Measurements from ENCODE around the gene YWHAH. TPM values are rescaled to one million over a fixed set of nuclear protein-coding genes. Genes with fewer than 3 reads are reported as not detected.

The YWHAH gene
- total RNA-seq, 1 donor from 2014 or later: 111 TPM

- no peak for DNase-seq (ENCODE audit: low read depth in 2 of 2)
Observed at GRCh38 chr22:31950226-31950625, 5.9 kb downstream of the YWHAH start.

- no peak for DNase-seq (ENCODE audit: low read depth in 2 of 2)
Observed at GRCh38 chr22:31951194-31952093, 7.1 kb downstream of the YWHAH start.

GRCh38 chr22:31952094-31952401 lies 7.7 kb downstream of the YWHAH start:
- DNase-seq (ENCODE audit: low read depth in 2 of 2): no peak

GRCh38 chr22:31952472-31952871 lies 8.1 kb downstream of the YWHAH start:
- peak; percentile 73 to 90 for DNase-seq (ENCODE audit: low read depth in 2 of 2)

- no peak for DNase-seq (ENCODE audit: low read depth in 2 of 2)
Observed at GRCh38 chr22:31953261-31953660, 8.9 kb downstream of the YWHAH start.

GRCh38 chr22:31954535-31955523 lies 10.5 kb downstream of the YWHAH start:
- peak in 1 of 2 donors; percentile 21 for DNase-seq (ENCODE audit: low read depth in 2 of 2)

GRCh38 chr22:31956360-31956759 lies 12.0 kb downstream of the YWHAH start:
- no peak for DNase-seq (ENCODE audit: low read depth in 2 of 2)

GRCh38 chr22:31957970-31958594 lies 13.7 kb downstream of the YWHAH start:
- no peak for DNase-seq (ENCODE audit: low read depth in 2 of 2)

- DNase-seq (ENCODE audit: low read depth in 2 of 2): no peak
Observed at GRCh38 chr22:31958625-31959239, 14.4 kb downstream of the YWHAH start.

- no peak for DNase-seq (ENCODE audit: low read depth in 2 of 2)
Observed at GRCh38 chr22:31960767-31961166, 16.4 kb downstream of the YWHAH start.

- DNase-seq (ENCODE audit: low read depth in 2 of 2): no peak
Observed at GRCh38 chr22:31962387-31963125, 18.2 kb downstream of the YWHAH start.

GRCh38 chr22:31968022-31968421 lies 23.7 kb downstream of the YWHAH start:
- DNase-seq (ENCODE audit: low read depth in 2 of 2): no peak

- peak; percentile 33 to 65 for DNase-seq (ENCODE audit: low read depth in 2 of 2)
Observed at GRCh38 chr22:31969789-31970489, 25.6 kb downstream of the YWHAH start.

GRCh38 chr22:31970490-31971444 lies 26.4 kb downstream of the YWHAH start:
- DNase-seq (ENCODE audit: low read depth in 2 of 2): peak; percentile 23 to 68

- no peak for DNase-seq (ENCODE audit: low read depth in 2 of 2)
Observed at GRCh38 chr22:31972180-31972579, 27.8 kb downstream of the YWHAH start.

- no peak for DNase-seq (ENCODE audit: low read depth in 2 of 2)
Observed at GRCh38 chr22:31973739-31974138, 29.4 kb downstream of the YWHAH start.

GRCh38 chr22:31977141-31977841 lies 33.0 kb downstream of the YWHAH start:
- DNase-seq (ENCODE audit: low read depth in 2 of 2): peak; percentile 35 to 62

- no peak for DNase-seq (ENCODE audit: low read depth in 2 of 2)
Observed at GRCh38 chr22:31977939-31978338, 33.6 kb downstream of the YWHAH start.
